HUES6 (cell line): ENCODE data around the gene INAFM2.
A peak's percentile ranks its signal among the peaks of the same experiment; 100 is the strongest.

Experiments used
- H3K27ac ChIP-seq: 2 replicates; pipeline ENCODE4 v1.7.0; 2013; ENCODE audit warnings: low read depth, mild to moderate bottlenecking, low read length, inconsistent platforms
- H3K27me3 ChIP-seq: 2 replicates; pipeline ENCODE4 v1.6.1; 2013; ENCODE audit warnings: low read length; ENCODE audit not compliant: control insufficient read depth, insufficient read depth
- H3K36me3 ChIP-seq: 2 replicates; pipeline ENCODE4 v1.6.1; 2013; ENCODE audit warnings: low read length; ENCODE audit not compliant: control insufficient read depth, insufficient read depth
- H3K4me1 ChIP-seq: 2 replicates; pipeline ENCODE4 v1.6.1; 2013; ENCODE audit warnings: low read length; ENCODE audit not compliant: control insufficient read depth, insufficient read depth
- H3K4me3 ChIP-seq: 2 replicates; pipeline ENCODE4 v1.5.1; 2013; ENCODE audit warnings: low read depth, low read length
- H3K9ac ChIP-seq: one replicate; pipeline ENCODE4 v1.6.1; 2013; ENCODE audit warnings: mild to moderate bottlenecking, low read length
- H3K9me3 ChIP-seq: 2 replicates; pipeline ENCODE4 v1.6.1; 2013; ENCODE audit warnings: low read depth, low read length; ENCODE audit not compliant: control insufficient read depth, insufficient read depth

INAFM2 gene

DNA sequence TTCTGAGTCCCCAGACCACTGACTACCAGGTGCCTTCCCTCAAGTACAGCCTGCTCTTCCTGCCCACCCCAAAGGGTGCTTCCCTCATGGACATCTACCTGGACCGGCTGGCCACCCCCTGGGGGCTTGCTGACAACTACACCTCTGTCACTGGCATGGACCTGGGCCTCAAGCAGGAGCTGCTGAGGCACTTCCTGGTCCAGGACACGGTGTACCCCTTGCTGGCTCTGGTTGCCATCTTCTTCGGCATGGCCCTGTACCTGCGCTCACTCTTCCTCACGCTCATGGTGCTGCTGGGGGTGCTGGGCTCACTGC is 43.8 kb downstream of the INAFM2 start:
- no peaks in the 10 kb centered on the region for H3K9me3 ChIP-seq
- no peak overlapping the region for H3K9ac ChIP-seq
- no peak overlapping the region for H3K27ac ChIP-seq
- peaks cover 51% of the 10 kb centered on the region for H3K27me3 ChIP-seq
- no peaks in the 10 kb centered on the region for H3K36me3 ChIP-seq
- H3K4me1 ChIP-seq = peaks cover 8% of the 10 kb centered on the region
- H3K4me3 ChIP-seq = peak overlapping the region; percentile 49

DNA sequence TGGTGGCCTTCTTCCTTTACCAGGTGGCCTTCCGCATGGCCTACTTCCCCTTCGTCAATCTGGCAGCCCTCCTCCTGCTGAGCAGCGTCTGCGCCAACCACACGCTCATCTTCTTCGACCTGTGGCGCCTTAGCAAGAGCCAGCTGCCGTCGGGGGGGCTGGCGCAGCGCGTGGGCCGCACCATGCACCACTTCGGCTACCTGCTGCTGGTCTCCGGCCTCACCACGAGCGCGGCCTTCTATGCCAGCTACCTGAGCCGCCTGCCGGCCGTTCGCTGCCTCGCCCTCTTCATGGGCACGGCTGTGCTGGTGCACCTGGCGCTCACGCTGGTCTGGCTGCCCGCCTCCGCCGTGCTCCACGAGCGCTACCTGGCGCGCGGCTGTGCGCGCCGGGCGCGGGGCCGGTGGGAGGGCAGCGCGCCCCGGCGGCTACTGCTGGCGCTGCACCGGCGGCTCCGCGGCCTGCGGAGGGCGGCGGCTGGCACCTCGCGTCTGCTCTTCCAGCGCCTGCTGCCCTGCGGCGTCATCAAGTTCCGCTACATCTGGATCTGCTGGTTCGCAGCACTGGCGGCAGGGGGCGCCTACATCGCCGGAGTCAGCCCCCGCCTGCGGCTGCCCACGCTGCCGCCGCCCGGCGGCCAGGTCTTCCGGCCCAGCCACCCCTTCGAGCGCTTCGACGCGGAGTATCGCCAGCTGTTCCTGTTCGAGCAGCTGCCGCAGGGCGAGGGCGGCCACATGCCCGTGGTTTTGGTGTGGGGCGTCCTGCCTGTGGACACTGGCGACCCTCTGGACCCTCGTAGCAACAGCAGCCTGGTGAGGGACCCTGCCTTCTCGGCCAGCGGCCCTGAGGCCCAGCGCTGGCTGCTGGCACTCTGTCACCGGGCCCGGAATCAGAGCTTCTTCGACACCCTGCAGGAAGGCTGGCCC is 44.5 kb downstream of the INAFM2 start:
- Histone ChIP-seq H3K4me3 (peak overlapping the region; percentile 49), H3K27me3 (peaks cover 49% of the 10 kb centered on the region), H3K9me3 (no peaks in the 10 kb centered on the region), H3K36me3 (no peaks in the 10 kb centered on the region), H3K27ac (no peak overlapping the region), H3K9ac (no peak overlapping the region), H3K4me1 (peaks cover 15% of the 10 kb centered on the region)

DNA sequence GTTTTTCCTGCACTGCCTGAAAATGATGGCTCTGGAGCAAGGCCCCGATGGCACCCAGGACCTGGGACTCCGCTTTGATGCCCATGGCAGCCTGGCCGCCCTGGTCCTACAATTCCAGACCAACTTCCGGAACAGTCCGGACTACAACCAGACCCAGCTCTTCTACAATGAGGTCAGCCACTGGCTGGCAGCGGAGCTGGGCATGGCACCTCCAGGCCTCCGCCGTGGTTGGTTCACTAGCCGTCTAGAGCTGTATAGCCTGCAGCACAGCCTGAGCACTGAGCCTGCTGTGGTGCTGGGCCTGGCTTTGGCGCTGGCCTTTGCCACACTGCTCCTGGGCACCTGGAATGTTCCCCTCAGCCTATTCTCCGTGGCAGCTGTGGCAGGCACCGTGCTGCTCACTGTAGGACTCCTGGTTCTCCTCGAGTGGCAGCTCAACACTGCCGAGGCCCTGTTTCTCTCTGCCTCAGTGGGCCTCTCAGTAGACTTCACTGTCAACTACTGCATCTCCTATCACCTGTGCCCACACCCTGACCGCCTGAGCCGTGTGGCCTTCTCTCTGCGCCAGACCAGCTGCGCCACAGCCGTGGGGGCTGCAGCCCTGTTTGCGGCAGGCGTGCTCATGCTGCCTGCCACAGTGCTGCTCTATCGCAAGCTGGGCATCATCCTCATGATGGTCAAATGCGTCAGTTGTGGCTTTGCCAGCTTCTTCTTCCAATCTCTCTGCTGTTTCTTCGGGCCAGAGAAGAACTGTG is 45.4 kb downstream of the INAFM2 start:
- Histone ChIP-seq H3K4me3 (no peak overlapping the region), H3K36me3 (no peaks in the 10 kb centered on the region), H3K4me1 (peaks cover 18% of the 10 kb centered on the region), H3K9ac (no peak overlapping the region), H3K27ac (no peak overlapping the region), H3K27me3 (peaks cover 49% of the 10 kb centered on the region), H3K9me3 (no peaks in the 10 kb centered on the region)

DNA sequence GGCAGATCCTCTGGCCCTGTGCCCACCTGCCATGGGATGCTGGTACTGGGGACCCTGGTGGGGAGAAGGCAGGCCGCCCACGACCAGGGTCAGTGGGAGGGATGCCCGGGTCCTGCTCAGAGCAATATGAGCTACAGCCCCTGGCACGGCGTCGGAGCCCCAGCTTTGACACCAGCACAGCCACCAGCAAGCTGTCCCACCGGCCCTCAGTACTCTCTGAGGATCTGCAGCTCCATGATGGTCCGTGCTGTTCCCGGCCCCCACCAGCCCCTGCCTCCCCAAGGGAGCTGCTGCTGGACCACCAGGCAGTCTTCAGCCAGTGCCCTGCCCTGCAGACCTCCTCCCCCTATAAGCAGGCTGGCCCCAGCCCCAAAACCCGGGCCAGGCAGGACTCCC is 46.0 kb downstream of the INAFM2 start:
- H3K27ac ChIP-seq = no peak overlapping the region
- H3K9me3 ChIP-seq = no peaks in the 10 kb centered on the region
- H3K36me3 ChIP-seq = no peaks in the 10 kb centered on the region
- no peak overlapping the region for H3K9ac ChIP-seq
- no peak overlapping the region for H3K4me3 ChIP-seq
- H3K4me1 ChIP-seq = peaks cover 18% of the 10 kb centered on the region
- H3K27me3 ChIP-seq = peaks cover 49% of the 10 kb centered on the region

DNA sequence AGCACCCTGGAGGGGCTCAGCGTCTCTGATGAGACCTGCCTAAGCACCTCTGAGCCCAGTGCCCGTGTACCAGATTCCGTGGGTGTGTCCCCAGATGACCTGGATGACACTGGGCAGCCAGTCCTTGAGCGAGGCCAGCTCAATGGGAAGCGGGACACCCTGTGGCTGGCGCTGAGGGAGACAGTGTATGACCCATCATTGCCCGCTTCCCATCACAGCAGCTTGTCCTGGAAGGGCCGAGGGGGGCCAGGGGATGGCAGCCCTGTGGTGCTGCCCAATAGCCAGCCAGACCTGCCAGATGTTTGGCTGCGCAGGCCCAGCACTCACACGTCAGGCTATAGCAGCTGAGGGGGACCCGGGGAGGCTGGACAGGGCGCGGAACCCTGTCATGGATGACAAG is 46.5 kb downstream of the INAFM2 start:
- Histone ChIP-seq H3K4me1 (peaks cover 18% of the 10 kb centered on the region), H3K9ac (no peak overlapping the region), H3K4me3 (no peak overlapping the region), H3K27me3 (peaks cover 49% of the 10 kb centered on the region), H3K9me3 (no peaks in the 10 kb centered on the region), H3K27ac (no peak overlapping the region), H3K36me3 (no peaks in the 10 kb centered on the region)

DNA sequence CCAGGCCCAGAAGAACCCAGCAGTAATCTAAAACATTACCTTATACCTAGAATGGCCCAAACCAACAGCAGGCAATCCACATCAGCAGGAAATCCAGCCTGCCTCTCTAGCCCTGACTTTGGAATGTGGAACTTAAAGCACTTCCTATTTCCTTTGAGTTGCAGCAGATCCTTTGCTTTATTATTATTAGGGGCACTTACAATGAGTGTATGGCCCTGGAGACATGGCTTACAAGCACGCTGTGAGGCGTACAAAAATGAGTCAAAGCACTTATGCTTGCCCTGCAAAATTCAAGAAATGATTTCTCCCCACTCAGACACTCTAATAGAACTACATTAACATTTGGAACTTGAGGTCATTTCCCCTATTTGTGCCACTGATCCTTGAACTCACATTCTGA is 49.5 kb downstream of the INAFM2 start:
- Histone ChIP-seq H3K4me1 (peaks cover 14% of the 10 kb centered on the region), H3K36me3 (no peaks in the 10 kb centered on the region), H3K27ac (no peak overlapping the region), H3K9ac (no peak overlapping the region), H3K9me3 (no peaks in the 10 kb centered on the region), H3K27me3 (peaks cover 30% of the 10 kb centered on the region), H3K4me3 (no peak overlapping the region)
